Endothelial cell of umbilical vein (primary cell): ENCODE measurements around the gene TSNAX. TPM values are rescaled to one million over a fixed set of nuclear protein-coding genes. Genes with fewer than 3 reads are reported as not detected.

Experiments
- BruUV-seq: library from RNA; stranded (reverse); fragments of 400-500 nt; replicated peaks from 2 replicates; lab custom pipeline; 2021; lab: Mats Ljungman, UMichigan
- CTCF ChIA-PET: fragments of 300-600, 350-600 bp; sonication (Branson Sonifier 250); formaldehyde crosslinking; loops from one replicate; lab custom pipeline; 2021; ENCODE audit warnings: antibody characterized with exemption, inconsistent platforms; lab: Charles Lee
- POLR2A ChIA-PET: fragments of 300-600, 350-600 bp; sonication (Branson Sonifier 250); formaldehyde crosslinking; loops from one replicate; lab custom pipeline; 2021; ENCODE audit warnings: antibody characterized with exemption, inconsistent platforms; lab: Charles Lee
- DNase-seq: peaks from one replicate; pipeline ENCODE4 v3.0.0-alpha.2; 2011; ENCODE audit warnings: low read depth, low spot score
- FAIRE-seq: peaks from 2 replicates; lab custom pipeline; 2011; peaks lifted over from hg19 to GRCh38; lab: Jason Lieb, UNC
- H2AFZ ChIP-seq: 2 replicates; pipeline ENCODE4 v1.6.0; 2012; ENCODE audit warnings: low read depth, low read length, control low read depth, inconsistent platforms
- H3K27ac ChIP-seq: 2 replicates; pipeline ENCODE4 v1.5.1; 2011; ENCODE audit warnings: low read depth, mild to moderate bottlenecking, control low read depth, low read length, moderate library complexity; ENCODE audit not compliant: insufficient read depth
- H3K27me3 ChIP-seq, 2 experiments: 2 replicates each; pipeline versions ENCODE4 v1.6.0 to v1.6.1; 2011; ENCODE audit warnings: low read length in 2 of 2, mixed read lengths in 1 of 2; ENCODE audit not compliant: control insufficient read depth in 2 of 2, insufficient read depth in 2 of 2
- H3K36me3 ChIP-seq, 2 experiments: 2 replicates in 1 of 2; 3 replicates in 1 of 2; pipeline ENCODE4 v1.5.1; 2011; ENCODE audit warnings: low read length in 2 of 2, mild to moderate bottlenecking in 1 of 2, moderate library complexity in 1 of 2; ENCODE audit not compliant: control insufficient read depth in 2 of 2, insufficient read depth in 2 of 2; ENCODE audit errors: extremely low read depth in 1 of 2
- H3K4me1 ChIP-seq: 3 replicates; pipeline ENCODE4 v1.5.1; 2011; ENCODE audit warnings: mild to moderate bottlenecking, low read length; ENCODE audit not compliant: control insufficient read depth, insufficient read depth; ENCODE audit errors: extremely low read depth
- H3K4me2 ChIP-seq: 2 replicates; pipeline ENCODE4 v1.6.1; 2011; ENCODE audit warnings: low read length, control low read depth, mixed read lengths; ENCODE audit not compliant: insufficient read depth
- H3K4me3 ChIP-seq, 3 experiments: fragments of 200-600 bp in 1 of 3; sonication (generic), shearing (Covaris generic) in 1 of 3; replicated peaks in 1 of 3; 2 replicates each; pipeline ENCODE4 v1.5.1; 2011 to 2016; ENCODE audit warnings: control low read depth in 3 of 3, low read length in 3 of 3, mild to moderate bottlenecking in 2 of 3, inconsistent platforms in 1 of 3, low read depth in 1 of 3, moderate library complexity in 1 of 3; ENCODE audit not compliant: insufficient read depth in 1 of 3
- H3K79me2 ChIP-seq: 2 replicates; pipeline ENCODE4 v1.6.0; 2012; ENCODE audit warnings: low read length, inconsistent platforms; ENCODE audit not compliant: control insufficient read depth, insufficient read depth
- H3K9ac ChIP-seq: replicated peaks from 2 replicates; pipeline ENCODE3; 2011; ENCODE audit warnings: low read length, control low read depth; ENCODE audit not compliant: insufficient read depth; ENCODE audit errors: extremely low read depth
- H3K9me1 ChIP-seq: replicated peaks from 3 replicates; pipeline ENCODE4 v1.6.0; 2011; ENCODE audit warnings: mild to moderate bottlenecking, low read length; ENCODE audit not compliant: control insufficient read depth, insufficient read depth; ENCODE audit errors: extremely low read depth
- H3K9me3 ChIP-seq: replicated peaks from 2 replicates; pipeline ENCODE4 v1.5.1; 2012; ENCODE audit warnings: low read length, inconsistent platforms; ENCODE audit not compliant: control insufficient read depth, insufficient read depth
- H4K20me1 ChIP-seq: replicated peaks from 2 replicates; pipeline ENCODE3; 2011; ENCODE audit warnings: mild to moderate bottlenecking, low read length; ENCODE audit not compliant: control insufficient read depth, insufficient read depth; ENCODE audit errors: extremely low read depth
- FOS ChIP-seq: IDR thresholded peaks from 2 replicates; pipeline ENCODE4 v1.6.1; 2011; ENCODE audit warnings: mild to moderate bottlenecking, low read length, moderate library complexity, borderline replicate concordance; ENCODE audit not compliant: insufficient read depth
- JUN ChIP-seq: IDR thresholded peaks from 2 replicates; pipeline ENCODE4 v1.6.1; 2011; ENCODE audit warnings: borderline replicate concordance, low read depth; ENCODE audit not compliant: insufficient read length, insufficient read depth
- POLR2A ChIP-seq: IDR thresholded peaks from 2 replicates; pipeline ENCODE4 v1.6.1; 2012; ENCODE audit warnings: low read depth, mild to moderate bottlenecking, control low read depth, low read length
- POLR2AphosphoS5 ChIP-seq: IDR thresholded peaks from 2 replicates; pipeline ENCODE4 v1.6.1; 2012; ENCODE audit warnings: low read depth, mild to moderate bottlenecking, control low read depth, low read length, moderate library complexity; ENCODE audit not compliant: insufficient read depth
- dilution Hi-C: fragments of 300-500 bp; cut with MboI; formaldehyde crosslinking; loops from one replicate; pipeline ENCODE4 v1.15.0; 2019; ENCODE audit warnings: low sequenced_read_pairs; ENCODE audit not compliant: extremely low pct_ligation_motif_present
- intact Hi-C: fragments of 100-400 bp; cut with micrococcal nuclease; formaldehyde crosslinking; loops from one replicate; pipeline ENCODE4 v1.10.0; 2022
- polyA plus RNA-seq, 4 experiments: library from polyadenylated mRNA; depleted of rRNA in 3 of 4; stranded (reverse) in 3 of 4; unstranded in 1 of 4; fragments of >200 nt; gene quantifications; 2 replicates each; pipeline versions ENCODE4 v1.2.1 to v1.2.3, GENCODE V29; 2011 to 2012; ENCODE audit warnings: missing spikeins in 1 of 4
- total RNA-seq: library from RNA; stranded (reverse); gene quantifications from 2 replicates; pipeline ENCODE4 v1.2.3, GENCODE V29; 2021
- TF ChIP-seq, protein P1 (sequence below), 2 donors: IDR thresholded peaks; 1 replicate in 1 of 2; 2 replicates in 1 of 2; pipeline ENCODE4 v1.5.1; 2011; ENCODE audit warnings: low read length in 2 of 2, mild to moderate bottlenecking in 2 of 2, moderate library complexity in 2 of 2, control low read depth in 1 of 2, inconsistent platforms in 1 of 2, low read depth in 1 of 2; ENCODE audit not compliant: insufficient read depth in 1 of 2; ENCODE audit errors: extremely low read depth in 1 of 2

TSNAX gene
- total and polyA plus RNA-seq, 2 donors (not counting 3 experiments of a cell fraction or from before 2014, with no cell fraction given) = 6.3 to 26.3 TPM

DNA sequence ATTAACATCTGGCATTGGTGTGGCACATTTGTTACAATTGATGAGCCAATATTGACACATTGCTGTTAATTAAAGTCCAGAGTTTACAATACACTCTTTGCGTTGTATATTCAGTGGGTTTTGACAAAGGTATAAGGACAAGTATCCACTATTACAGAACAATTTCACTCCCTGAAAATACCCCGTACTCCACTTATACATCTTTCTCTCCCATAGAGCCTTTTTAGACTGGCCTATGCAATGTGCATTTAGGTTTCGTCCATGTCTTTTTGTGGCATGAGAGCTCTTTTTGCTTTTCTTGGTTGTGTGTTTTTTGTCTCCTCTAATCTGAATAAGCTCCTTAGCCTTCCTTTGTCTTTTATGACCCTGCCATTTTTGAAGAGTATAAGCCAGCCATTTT, 40.6 kb upstream of the TSNAX start:
- Histone ChIP-seq H4K20me1 (no peaks in the 10 kb centered on the region), H3K27me3 (no peaks in the 10 kb centered on the region), H3K27ac (no peak overlapping the region), H3K4me2 (no peak overlapping the region), H3K36me3 (no peaks in the 10 kb centered on the region), H2AFZ (no peak overlapping the region), H3K4me1 (no peaks in the 10 kb centered on the region), H3K9ac (no peak overlapping the region), H3K9me1 (no peaks in the 10 kb centered on the region), H3K79me2 (no peaks in the 10 kb centered on the region), H3K4me3 (no peak overlapping the region), H3K9me3 (no peaks in the 10 kb centered on the region)
- DNase-seq (no peak), FAIRE-seq (no peak)
- dilution Hi-C loops (no loop called here), intact Hi-C loops (no loop called here)
- ChIA-PET POLR2A (no interaction called here), CTCF (interaction anchor here (1.0 kb wide), 1 partner anchor 44 kb away, joined by 3 read pairs; no protein-coding TSS in a partner anchor)
- TF ChIP-seq, protein P1, sequence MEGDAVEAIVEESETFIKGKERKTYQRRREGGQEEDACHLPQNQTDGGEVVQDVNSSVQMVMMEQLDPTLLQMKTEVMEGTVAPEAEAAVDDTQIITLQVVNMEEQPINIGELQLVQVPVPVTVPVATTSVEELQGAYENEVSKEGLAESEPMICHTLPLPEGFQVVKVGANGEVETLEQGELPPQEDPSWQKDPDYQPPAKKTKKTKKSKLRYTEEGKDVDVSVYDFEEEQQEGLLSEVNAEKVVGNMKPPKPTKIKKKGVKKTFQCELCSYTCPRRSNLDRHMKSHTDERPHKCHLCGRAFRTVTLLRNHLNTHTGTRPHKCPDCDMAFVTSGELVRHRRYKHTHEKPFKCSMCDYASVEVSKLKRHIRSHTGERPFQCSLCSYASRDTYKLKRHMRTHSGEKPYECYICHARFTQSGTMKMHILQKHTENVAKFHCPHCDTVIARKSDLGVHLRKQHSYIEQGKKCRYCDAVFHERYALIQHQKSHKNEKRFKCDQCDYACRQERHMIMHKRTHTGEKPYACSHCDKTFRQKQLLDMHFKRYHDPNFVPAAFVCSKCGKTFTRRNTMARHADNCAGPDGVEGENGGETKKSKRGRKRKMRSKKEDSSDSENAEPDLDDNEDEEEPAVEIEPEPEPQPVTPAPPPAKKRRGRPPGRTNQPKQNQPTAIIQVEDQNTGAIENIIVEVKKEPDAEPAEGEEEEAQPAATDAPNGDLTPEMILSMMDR (IDR thresholded peaks at IDR 0.05; ENCODE audit: extremely low read depth in 1 of 2, insufficient read depth in 1 of 2, low read depth in 1 of 2, low read length in 2 of 2) = no peak
- TF ChIP-seq POLR2AphosphoS5 = no peak
- no TSS peak for BruUV-seq

DNA sequence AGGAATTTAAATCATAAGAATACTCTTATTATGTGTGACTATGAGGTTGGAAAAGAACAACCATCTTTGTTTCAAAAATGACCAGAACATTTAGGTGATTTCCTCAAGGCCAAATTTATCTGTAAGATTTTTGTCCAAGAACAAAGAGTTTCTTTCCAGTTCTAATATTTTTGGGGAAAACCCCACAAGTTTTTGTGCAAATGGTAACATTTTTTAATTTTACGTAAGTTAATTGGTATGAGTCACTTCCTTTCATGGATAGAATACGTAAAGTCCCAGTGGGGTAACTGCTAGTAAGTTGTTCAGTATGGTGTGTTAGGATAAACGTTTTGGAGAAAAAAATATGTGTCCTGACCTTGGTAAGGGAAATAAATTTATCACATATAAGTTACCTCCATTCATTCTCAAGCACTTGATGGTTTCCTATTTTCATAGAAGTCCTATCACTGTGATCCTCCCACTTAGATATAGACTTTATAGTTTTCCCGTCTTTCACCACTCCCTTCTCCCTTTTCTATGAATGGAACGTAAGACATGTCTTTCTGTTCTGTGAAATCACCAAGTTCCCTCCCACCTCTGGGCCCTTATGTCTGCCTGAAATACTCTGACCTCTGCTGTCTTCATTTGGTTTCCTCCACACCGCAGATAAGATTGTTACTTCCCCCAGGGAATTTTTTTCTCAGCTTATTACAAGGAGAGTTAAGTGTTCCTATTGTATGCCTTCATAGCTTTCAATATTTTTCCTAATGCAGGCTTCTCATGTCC, 34.9 kb upstream of the TSNAX start:
- no peaks in the 10 kb centered on the region for H3K36me3 ChIP-seq
- dilution Hi-C loops = no loop called here
- no peak for TF ChIP-seq POLR2A
- TF ChIP-seq POLR2AphosphoS5 = no peak
- TF ChIP-seq JUN = peak; percentile 10
- peak; percentile 21 for TF ChIP-seq FOS
- H3K9me1 ChIP-seq = no peaks in the 10 kb centered on the region
- H3K9ac ChIP-seq = peak overlapping the region; percentile 16
- no peak overlapping the region for H3K4me3 ChIP-seq
- ChIA-PET POLR2A (no interaction called here), CTCF (interaction anchor here (0.8 to 1.0 kb wide), 3 partner anchors 22 to 136 kb away, joined by 3 to 6 read pairs (median 3); no protein-coding TSS in a partner anchor)
- H3K4me1 ChIP-seq = peaks cover 8% of the 10 kb centered on the region
- no peaks in the 10 kb centered on the region for H3K27me3 ChIP-seq
- no peaks in the 10 kb centered on the region for H4K20me1 ChIP-seq
- peak overlapping the region; percentile 97 for H2AFZ ChIP-seq
- intact Hi-C loops = no loop called here
- no peaks in the 10 kb centered on the region for H3K9me3 ChIP-seq
- no peak for FAIRE-seq
- no peaks in the 10 kb centered on the region for H3K79me2 ChIP-seq
- peak; percentile 62 for DNase-seq
- no TSS peak for BruUV-seq
- H3K4me2 ChIP-seq = peak overlapping the region; percentile 67
- peak overlapping the region; percentile 55 for H3K27ac ChIP-seq
